GM21737 (cell line): Measurements from ENCODE around the gene NPM3.
"Not testable (repeated sequence)": the region's sequence is repeated elsewhere in the genome, so short reads cannot be mapped to it uniquely, and the experiment has no call there.

Source experiments
- ATAC-seq: cut with Tn5 transposase; IDR thresholded peaks from one replicate; pipeline ENCODE4 v1.9.1; 2021; ENCODE audit warnings: mild to moderate bottlenecking, moderate library complexity; ENCODE audit not compliant: unreplicated experiment

NPM3 gene

DNA sequence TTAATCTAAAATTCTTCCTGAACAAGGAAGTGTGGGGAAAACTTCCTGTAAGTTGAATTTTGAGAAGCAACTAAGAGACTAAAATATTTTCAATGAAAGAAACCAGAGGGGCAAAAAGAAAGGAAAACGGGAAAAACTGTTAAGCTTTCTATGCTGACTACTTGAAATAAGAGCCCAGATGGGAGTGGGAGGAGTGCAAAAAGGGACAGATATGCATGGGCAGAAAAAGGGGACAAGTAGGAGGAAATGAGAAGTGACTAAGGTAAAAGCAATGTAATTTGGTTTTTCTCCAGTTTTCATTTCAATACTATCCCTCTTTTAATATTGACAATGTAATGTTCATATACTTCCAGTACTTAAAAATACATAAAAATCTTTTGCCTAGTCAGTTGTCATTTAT is 23.9 kb upstream of the NPM3 start:
- ATAC-seq, result no peak

DNA sequence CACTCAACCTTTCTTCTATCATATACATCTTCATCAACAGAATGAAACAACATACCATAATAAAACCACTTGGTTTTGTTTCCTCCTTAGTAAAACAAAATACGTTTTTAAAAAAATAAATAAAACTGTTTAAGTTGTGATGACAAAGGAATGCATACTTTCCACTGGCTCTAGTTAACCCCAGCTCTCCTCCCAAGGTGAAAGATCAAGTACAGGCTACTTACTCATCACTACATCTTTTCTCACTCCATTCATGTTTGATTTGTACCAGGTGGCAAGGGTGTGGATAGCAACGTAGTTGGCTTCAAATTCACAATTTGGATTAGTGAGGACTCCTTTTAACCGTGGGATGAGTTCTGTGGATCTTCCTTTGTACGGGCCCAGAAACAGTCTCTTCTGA is 20.3 kb upstream of the NPM3 start:
- ATAC-seq, result no peak

GRCh38 chr10:101797403-101798059 is 14.3 kb upstream of the NPM3 start:
- ATAC-seq, result no peak

DNA sequence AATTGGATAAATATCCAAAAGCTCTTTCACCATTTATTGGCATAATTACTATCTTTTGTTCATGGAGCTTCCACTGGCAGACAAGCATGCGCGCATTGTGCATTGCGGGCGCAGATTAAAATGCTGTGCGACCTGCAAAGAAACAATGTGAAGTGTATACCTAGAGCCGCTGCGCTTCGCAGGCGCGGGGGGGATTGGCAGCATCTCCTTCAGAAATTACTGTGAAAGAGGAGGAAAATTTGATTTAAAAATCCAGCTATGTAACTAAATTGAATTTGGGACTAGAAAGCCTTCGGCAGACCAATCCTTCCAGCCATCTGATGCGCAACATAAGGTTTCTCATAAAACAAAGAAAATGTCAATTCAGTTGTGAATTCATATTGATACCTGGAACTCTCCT is 10.3 kb upstream of the NPM3 start:
- no peak for ATAC-seq

DNA sequence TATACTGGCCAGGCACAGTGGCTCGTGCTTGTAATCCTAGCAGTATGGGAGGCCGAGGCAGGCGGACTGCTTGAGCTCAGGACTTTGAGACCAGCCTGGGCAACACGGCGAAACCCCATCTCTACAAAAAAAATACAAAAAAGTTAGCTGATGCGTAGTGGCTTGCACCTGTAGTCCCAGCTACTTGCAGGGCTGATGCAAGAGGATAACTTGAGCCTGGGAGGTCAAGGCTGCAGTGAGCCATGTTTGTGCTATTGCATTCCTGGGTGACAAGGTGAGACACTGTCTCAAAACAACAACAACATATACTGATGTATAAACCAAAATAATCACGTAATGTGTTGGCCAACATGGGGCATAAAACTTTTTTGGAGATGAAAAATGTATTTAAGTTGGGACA is 6.4 kb upstream of the NPM3 start:
- ATAC-seq, result no peak

- not testable (repeated sequence) for ATAC-seq
Measured at GRCh38 chr10:101789231-101789630, 6.0 kb upstream of the NPM3 start.

DNA sequence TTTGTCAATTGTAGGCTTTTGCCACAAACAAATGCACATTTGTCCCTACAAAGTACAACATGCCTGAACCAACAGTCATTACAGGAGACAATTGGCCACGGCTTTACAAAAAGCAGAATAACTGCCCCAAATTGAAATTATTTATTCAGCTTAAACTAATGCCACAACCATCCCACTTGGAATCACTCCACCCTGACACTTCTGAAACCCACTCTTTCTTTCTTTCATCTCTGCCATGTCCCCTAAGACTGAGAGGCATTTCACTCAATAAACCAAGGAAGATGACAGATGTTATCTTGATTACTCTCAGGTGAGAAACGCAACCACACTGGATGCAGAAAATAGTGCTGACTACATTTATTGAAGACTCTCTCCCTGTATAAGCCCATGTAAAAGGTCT is 2.6 kb upstream of the NPM3 start:
- no peak for ATAC-seq

GRCh38 chr10:101784558-101784957 is 1.3 kb upstream of the NPM3 start:
- ATAC-seq, result no peak

- no peak for ATAC-seq
Measured at GRCh38 chr10:101783736-101784118, 481 bp upstream of the NPM3 start.

DNA sequence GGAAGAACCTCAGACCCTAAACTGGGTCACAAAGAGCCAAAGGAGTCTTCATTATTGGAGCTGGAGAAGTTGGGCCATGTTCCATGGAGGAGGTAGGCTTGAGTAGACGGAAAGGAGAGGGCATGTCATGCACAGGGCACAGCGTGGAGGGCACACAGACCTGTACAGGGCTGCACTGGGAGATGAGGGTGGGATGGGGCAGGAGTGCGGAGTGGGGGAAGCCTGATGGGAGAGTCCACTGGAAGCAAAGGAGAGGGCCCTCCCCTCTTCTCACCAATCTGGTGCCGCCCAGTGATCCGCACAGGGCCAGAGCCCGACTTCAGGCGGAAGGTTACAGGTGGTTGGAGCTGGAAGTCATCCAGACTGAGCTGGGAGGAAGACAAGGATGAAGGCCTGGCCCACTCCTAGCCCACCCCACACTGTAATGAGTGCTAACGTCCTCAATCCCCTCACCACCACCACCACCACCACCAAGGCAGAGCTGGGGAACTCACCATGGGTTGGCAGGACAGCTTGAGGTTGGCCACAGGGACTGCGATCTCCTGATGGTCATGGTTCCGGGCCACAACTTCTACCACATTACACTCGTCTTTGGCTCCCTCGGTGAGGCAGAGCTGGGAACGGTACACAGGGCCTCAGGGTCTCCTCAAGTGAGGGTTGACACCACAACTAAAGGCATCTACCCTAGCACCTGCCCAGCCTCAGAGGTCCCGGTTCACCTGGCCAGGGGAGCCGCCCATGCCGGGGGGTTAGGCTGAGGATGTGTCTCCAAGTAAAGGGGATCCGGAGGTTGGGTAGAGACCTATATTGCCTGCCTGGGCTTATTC is 1.0 kb downstream of the NPM3 start:
- ATAC-seq, result no peak

- no peak for ATAC-seq
Measured at GRCh38 chr10:101781655-101781983, 1.6 kb downstream of the NPM3 start.

DNA sequence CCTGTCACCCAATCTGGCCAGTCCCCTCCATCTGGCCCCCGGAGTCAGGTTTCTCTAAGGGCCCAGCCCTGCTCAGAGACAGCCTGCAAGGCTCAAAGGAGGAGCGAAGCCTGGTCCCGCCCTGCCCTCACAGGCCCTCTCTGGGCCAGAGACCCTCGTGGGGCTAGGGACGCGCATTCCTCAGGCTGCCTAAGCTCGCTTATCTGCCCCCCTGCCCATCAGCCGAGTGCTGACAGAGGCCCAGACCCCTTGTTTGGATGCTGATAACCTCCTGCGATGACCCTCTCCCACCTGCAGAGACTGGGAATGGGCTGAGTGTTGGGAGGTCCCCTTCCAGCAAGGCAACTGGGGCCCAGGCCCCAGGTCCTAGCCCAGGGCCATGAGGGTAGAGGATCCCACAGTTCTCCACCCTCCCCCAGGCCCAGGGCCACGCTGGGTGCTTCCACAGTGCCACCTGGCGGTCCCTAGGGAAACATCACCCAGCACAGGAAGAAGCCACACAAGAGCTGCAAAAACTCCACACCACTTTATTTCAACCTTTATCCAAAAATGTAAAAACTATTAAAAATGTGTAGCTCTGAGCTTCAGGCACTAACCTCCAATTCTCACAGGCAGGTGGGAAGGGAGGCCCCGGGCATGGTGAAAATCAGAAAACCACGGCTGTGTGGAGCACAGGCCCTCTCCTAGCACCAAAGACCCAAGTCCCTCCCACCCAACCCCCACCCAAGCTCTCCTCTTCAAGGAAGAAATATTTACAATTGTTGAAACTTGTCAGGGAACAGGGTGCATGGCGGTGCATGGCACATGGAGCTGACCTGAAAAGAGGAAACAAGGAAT is 2.2 kb downstream of the NPM3 start:
- ATAC-seq, result no peak

DNA sequence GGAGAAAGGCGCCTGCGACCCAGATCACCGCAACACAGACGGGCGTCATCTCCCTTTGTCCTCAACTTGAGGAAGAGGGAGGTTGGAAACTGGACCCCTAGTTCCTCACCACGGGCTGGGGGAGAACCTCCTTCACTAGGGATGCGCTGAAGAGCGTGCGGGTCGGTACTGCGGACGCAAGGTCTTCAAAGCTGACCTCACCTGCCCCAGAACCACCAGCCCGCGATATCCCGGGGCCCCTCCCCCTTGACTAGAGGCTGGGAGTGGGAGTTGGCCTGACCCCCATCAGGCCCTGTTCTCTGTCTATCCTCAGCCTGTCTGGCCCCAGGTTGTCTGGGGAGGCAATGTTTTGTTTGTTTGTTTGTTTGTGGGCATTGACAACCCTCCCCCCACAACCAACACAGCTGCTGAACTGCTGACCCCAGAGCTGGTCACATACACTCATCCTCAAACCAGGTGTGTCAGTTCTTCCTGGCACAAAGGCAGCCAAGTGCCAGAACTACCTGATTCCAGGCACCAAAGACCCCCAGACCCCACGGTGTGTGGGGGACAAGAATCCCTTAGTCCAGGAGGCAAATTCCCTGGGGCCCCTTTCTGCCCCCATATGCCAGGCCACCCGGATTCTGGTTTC is 2.9 kb downstream of the NPM3 start:
- ATAC-seq, result no peak

DNA sequence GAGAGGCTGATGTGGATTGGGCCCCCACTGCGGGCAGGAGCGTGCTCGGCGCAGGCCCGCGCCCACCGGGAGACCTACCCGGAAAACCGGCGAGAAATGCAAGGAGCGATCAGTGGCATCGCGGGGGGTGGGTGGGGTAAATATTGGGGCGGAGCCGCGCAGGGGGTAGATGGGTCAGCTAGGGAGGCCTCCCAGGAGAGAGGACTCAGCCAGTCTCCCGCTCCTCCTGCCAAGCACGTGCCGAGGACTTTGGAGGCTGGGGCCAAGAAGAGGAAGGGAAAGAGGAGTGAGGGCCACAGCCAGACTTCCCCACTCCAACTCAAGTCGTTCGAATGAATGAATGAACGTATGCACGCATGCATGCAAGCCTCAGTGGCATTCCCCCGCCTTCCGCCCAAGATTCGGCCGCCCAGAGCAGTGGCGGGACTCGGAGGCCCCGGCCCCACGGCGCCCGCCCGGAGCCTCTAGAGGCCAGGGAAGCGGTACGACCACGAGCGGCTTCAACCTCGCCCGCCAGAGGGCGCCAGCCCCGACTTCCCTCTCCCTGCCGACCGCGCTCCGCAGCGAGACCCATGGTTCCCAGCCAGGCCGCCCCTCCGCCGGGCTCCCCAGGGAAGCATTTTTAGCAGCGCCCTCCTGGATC is 3.6 kb downstream of the NPM3 start:
- no peak for ATAC-seq

- ATAC-seq, result no peak
Measured at GRCh38 chr10:101778781-101779543, 4.3 kb downstream of the NPM3 start.

GRCh38 chr10:101778151-101778780 is 5.0 kb downstream of the NPM3 start:
- ATAC-seq, result no peak

DNA sequence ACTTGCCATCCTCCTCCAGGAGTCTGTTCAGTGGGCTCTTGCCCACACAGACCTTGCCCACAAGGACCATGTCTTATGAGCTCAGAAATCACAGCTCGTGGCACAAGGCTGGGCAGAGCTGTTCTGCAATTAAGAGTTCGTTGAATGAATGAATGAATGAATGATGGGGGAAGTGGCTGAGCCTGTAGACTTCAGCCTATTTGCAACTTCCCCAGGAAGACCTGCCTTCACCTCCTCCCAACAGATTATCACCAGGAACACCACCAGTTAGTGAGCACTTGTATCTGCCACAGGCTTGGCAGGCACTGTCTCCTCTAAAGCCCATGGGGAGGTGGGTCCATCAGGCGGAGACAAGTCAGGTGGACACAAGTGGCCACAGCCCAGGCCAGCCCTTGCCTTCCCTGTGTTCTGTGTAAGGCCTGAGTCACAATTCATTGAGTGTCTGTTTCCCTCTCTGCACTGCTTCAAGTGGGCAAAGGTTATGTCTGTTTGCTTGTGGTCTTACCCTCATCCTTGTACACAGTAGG is 5.6 kb downstream of the NPM3 start:
- ATAC-seq, result no peak

DNA sequence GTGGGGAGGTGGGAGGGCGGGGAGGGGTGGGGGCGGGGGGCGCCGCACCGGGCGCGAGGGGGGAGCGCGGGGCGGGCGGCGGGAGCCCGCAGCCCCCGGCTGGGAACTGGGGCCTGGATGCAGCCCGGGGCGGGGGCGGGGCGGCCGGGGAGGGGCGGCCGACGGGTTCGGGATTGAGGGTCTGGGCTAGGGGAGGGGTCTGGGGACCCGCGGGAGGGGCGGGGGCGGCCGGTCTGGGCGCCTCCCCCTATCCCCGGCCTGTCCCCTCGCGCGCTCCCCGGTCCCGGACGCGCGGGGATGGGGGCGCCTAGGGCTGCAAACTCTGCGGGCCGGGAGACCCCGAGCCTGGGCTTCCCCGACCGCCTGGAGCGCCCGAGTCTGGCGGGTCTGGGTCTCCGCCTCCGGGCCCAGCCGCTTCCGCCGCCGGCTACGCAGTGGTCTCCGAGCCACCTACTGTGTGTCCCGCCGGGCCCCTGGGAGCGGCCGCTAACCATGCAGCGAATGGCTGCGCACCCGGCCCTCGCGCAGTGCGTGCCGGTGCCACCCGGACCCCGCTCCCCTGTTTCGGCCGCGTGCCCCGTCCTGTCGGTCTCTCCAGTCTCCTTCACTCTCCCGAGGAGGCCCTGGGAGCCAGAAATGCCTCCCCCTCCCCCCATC is 7.0 kb downstream of the NPM3 start:
- no peak for ATAC-seq
